HK-2 (cell line): ENCODE measurements around the gene PSAPL1.
"Not testable (repeated sequence)": the region's sequence is repeated elsewhere in the genome, so short reads cannot be mapped to it uniquely, and the experiment has no call there.

Experiments
- DNase-seq: peaks from one replicate; pipeline ENCODE4 v3.0.0-alpha.2; 2018; ENCODE audit not compliant: unreplicated experiment

PSAPL1 gene

DNA sequence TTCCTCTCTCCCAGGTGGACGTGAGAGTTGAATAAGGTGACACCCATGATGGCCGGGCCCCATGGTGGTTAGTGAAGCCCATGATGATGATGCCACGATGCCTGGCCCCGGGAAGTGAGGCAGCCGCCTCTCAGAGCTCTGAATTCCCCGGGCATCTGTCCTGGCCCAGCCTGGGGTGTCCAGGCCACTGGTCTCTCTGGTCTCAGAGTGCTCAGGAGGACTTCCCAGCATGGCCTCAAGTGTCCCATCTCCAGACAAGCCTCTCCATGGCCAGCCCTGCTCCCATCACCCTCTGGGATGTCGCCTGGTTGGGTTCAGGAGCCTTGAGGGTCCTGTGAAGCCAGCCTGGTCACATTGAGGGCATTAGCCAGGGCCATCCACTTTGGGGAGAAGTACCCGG is 24.7 kb upstream of the PSAPL1 start:
- DNase-seq, result no peak

DNA sequence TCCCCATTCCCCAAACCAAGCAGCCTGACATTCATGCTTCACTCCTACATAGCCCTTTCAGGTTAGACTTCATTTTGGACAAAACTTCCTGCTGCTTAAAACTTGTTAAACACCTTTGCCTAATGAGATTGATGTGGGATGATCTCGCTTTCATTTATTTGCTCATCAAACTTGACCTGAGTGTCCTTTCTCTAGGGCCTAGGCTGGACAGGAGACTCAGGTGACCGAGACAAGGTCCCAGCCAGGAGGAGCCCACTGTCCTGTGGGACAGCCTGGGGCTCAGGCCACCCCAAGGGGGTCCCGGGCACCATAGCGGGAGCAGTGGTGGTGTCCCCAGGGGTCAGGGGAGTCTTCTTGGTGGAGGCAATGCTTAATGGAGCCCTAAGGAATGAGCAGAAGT is 23.7 kb upstream of the PSAPL1 start:
- no peak for DNase-seq

DNA sequence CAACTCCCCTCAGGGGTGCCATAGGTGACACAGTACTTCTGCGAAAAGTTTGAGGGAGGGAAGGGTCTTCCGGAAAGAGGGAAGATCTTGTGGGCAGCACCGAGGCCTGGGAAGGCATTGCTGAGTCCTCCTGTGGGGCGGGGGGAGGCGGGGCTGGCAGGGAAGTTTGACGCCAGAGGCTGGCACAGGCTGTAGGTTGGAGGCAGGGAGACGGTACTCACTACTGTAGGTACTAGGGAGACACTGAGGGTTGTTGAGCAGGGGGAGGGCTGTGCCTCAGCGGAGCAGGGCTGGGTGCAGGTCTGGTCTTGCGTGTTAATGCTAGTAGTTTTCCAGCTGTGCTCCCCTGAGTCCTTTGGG is 23.3 kb upstream of the PSAPL1 start:
- no peak for DNase-seq

DNA sequence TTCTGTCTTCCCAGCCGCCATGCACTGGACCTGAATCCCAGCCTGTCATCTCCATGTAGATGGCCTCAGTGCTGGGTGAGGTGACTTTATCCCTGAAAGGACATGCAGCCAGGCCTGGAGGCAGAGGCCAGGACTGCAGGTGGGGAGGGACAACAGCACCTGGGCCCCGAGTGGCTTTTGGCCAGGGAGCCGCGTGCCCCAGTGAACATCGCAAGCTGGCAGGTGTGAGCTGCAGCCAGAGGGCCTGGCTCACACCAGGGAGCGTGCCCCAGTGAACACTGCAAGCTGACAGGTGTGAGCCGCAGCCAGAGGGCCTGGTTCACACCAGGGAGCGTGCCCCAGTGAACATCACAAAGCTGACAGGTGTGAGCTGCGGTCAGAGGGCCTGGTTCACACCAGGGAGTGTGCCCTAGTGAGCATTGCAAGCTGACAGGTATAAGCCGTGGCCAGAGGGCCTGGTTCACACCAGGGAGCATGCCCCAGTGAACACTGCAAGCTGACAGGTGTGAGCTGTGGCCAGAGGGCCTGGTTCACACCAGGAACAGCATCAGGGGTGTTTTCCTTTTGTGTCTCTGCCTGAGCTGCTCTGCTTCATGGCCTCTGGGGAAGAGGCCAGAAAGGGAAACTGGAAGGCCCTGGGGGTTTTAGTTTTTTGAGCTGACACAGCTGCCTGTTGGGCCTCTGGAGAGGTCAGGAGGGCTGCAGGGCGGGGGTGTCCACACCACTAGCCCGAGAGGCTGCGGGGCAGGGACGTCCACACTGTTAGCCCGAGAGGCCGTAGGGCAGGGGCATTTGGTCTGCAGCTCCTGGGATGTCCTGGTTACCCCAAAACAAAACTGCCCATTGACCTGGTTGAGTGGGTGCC is 22.7 kb upstream of the PSAPL1 start:
- no peak for DNase-seq

DNA sequence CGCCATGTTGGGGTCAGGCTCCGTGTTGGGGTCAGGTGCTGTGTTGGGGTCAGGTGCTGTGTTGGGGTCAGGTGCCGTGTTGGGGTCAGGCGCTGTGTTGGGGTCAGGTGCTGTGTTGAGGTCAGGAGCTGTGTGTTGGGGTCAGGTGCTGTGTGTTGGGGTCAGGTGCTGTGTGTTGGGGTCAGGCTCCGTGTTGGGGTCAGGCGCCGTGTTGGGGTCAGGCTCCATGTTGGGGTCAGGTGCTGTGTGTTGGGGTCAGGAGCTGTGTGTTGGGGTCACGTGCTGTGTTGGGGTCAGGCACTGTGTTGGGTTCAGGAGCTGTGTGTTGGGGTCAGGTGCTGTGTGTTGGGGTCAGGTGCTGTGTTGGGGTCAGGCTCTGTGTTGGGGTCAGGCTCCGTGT is 18.1 kb upstream of the PSAPL1 start:
- DNase-seq, result not testable (repeated sequence)

DNA sequence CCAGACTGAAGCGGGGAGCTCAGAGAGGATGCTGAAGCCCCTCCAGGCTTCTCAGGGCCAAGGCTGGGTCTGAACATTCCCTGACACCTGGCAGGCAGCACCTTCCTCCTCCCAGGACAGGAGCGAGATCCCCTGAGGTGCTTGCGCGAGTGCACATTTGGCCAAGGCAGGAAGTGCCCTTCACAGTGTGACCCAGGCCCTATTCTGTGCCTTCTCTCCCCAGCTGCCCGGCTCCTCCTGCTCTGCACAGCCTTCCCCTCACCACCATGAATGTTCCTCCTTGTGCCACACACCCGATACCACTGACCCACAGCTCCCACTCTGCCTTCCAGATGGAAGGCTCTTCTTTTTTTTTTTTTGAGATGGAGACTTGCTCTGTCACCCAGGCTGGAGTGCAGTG is 17.1 kb upstream of the PSAPL1 start:
- no peak for DNase-seq

DNA sequence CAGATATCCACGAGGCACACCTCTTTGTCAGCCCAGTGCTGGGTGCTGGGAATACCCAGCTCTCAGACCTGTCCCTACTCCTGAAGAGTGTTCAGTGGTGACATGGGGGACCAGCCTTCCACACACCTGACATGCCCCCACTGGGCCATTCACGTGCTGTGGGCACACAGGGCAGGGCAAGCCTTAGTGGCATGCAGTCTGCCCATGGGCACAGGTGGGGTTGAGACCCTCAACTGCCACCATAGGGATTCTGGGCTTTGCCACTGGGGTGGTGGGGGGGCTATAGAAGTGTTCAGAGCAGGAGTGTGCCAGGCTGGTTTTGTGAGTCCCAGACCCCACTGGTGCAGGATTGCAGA is 16.7 kb upstream of the PSAPL1 start:
- no peak for DNase-seq

DNA sequence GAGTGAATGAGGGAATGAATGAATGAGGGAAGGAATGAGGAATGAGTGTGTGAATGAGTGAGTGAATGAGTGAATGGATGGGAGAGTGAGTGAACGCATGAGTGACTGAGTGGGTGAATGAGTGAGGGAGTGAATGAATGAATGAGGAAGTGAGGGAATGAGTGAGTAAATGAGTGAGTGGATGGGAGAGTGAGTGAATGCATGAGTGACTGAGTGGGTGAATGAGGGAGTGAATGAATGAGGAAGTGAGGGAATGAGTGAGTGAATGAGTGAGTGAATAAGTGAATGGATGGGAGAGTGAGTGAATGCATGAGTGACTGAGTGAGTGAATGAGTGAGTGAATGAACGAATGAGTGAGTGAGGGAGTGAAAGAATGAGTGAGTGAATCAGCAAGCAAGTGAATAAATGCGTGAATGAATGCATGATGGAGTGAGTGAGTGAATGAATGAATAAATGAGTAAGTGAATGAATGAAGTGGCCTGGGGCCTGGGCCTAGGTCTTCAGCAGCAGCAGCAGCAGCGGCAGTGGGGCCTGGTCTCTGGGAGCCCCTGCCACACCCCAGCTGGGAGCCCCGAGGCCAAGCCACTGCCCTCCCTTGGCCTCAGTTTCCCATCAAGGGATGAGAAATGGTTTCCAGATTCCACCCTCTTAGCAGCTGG is 16.2 kb upstream of the PSAPL1 start:
- no peak for DNase-seq

DNA sequence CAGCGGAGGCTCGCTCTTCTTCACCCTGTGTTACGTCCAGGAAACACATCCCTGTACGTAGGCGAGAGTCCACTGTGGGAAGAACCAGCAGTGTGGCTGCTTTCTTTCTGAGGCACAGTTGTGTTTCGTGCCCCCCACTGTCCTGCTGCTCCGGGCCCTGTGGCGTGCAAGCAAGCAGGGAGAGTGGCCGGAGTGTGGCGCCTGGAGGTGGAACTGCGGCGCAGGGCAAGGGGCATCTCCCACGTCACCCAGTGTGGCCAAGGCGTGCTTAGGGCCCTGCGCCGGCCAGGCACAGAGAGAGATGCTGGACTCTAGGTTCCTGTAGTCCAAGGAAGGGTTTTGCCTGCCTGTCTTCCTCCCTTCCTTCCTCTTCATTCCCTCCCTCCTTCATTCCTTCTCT is 13.3 kb upstream of the PSAPL1 start:
- DNase-seq, result no peak

DNA sequence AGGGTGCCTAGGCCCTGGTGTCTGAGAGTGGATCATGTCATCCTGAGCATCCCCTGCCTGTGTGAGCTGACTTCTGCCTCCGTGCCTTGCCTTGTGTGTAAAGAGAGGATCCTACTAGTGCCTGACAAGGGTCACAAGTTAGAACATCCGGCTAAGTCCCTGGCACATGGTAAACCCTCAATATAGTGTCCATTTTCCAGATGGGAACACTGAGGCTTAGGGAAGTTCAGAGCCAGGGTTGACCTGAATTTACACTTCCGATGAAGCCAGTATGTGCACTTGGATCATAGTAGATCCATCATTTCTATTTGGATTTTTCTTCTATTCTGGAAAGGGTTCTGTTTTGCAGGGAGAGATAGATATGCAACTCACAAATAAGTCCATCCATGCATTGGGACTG is 12.5 kb upstream of the PSAPL1 start:
- DNase-seq, result no peak

DNA sequence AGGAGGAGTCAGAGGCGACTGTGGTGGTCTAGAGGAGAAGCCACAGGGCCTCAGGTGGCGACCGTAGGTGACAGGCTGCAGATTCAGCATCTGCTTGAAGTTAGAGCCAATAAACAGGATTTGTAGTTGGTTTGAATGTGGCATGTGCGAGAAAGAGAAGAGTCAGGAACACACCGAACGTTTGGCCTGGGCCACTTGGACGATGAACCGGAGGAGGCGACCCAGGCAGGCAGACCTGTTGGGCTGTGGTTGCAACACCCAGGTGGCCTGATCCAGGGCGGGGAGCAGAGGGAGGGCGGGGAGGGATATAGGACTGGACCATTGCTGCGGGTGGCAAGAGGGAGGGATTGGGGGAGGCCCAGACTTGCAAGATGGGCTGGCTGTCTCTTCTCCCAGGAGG is 10.0 kb upstream of the PSAPL1 start:
- DNase-seq, result no peak

DNA sequence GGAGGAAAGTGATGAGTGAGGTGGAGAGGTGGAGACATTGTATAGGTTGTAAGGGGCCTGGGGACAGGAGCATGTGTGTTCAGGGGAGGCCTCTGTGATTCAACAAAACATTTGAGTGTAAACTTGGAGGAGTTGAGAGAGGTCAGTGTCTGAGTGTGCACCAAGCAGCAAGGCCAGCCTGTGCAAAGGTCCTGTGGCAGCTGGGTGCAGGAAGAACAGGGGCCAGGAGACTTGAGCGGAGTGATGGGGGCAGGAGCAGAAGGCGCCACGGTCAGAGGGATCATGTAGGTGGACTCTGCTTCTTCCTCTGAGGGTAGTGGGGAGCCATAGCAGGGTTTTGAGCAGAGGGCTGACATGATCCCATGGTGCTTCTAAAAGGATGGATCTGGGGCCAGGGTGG is 9.6 kb upstream of the PSAPL1 start:
- no peak for DNase-seq

DNA sequence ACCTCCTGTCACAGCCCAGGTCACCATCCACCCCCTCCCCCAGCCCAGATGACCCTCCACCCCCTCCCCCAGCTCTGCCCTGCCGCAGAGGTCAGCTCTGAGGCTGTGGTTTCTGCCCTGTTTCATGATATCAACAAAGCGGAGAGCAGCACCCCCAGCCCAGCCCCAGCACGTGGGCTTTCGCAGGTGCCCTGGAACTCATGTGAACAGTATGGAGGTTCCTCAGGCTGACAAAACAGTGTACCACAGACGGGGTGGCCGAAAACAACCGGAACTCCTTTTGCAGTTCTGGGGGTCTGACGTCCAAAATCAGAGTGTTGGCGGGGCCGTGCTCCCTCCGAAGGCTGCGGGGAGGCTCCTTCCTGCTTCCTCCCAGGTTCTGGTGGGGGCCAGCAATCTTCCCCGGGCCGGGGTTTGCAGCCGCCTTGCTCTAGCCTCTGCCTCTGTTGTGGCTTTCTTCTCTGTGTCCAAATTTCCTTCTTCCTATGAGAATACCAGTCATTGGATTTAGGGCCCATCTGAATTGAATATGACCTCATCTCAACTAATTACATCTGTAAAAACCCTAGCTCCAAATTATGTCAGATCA is 7.9 kb upstream of the PSAPL1 start:
- no peak for DNase-seq

DNA sequence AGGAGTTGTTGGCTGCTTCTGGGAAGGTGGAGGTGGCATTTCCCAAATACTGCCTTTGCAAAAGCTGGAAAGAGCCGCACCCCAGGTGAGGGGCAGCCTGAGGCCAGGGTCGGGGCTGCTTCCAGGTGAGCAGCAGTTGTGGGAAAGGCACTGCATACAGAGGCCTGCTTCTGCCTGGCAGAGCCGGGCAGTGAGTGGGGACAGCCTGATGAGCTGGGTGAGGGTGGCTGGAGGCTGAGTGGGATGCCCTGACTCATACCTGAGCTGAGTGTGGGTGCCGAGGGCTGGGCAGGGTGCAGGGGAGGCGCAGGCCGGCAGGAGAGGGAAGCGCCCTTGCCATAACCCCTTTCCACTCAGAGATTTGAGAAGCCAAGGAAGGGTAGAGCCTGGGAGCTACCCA is 6.5 kb upstream of the PSAPL1 start:
- DNase-seq, result no peak

DNA sequence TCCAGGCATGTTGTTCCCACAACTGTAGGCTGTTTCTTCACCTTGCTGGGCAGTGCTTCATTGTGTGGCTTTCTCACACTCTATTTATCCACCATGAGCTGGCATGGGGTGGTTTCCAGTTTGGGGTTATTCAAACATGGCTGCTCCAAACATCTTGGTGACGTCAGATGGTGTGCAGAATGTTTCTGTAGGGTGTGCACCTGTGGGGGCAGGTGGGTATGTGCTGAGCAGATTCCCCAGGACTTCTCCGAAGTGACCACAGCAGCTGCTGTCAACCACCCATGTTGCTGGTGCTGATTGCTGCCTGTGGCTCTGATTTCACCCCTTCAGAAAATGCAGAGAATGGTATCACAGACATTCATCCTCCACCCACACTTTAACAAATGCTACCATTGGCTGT is 5.0 kb upstream of the PSAPL1 start:
- no peak for DNase-seq

DNA sequence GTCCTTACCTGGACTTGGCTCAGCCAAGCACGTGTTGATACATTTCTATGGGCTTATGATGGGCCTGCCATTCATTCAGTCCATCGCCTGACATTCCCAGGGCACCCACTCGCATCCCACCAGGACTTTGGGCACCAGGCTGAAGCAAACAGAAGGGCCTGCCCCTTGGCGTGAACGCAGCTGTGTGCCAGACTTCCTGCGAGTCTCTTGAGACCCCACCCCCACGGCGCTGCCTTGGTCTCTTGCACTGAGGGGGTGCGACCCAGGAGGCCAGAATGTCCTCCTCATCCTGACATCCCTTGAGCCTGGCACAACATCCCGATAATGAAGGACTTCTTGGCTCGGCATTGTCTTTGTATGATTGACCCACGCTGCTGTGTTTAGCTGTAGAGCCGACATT is 1.5 kb upstream of the PSAPL1 start:
- no peak for DNase-seq

DNA sequence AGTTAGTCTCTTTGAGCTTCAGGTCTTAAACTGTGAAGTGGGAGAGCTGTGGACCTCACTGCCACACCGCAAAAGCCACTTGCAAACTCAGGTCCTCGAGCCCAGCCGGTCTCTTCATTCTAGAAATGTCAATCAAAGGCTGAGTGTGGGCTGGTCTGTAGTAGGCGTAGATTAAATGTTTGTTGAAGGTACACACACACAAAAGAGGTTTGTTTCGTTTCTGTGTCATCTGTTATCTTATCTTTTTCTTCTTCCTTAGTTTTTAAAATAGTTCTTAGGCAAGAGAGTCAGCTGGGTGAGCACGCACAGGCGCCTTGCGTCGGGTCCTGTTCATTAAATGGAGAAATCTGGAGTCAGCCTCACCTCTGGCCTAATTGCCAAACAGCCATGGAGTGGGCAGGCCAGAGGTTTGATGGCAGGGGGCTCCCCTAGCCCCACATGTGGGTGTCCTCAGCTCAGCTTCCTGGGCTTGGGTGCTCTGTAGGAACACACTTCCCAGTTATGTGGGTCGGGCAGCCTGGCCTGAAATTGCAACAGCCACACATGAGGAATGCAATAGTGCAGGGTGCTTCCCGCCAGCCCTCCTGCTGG is 836 bp upstream of the PSAPL1 start:
- DNase-seq, result no peak

DNA sequence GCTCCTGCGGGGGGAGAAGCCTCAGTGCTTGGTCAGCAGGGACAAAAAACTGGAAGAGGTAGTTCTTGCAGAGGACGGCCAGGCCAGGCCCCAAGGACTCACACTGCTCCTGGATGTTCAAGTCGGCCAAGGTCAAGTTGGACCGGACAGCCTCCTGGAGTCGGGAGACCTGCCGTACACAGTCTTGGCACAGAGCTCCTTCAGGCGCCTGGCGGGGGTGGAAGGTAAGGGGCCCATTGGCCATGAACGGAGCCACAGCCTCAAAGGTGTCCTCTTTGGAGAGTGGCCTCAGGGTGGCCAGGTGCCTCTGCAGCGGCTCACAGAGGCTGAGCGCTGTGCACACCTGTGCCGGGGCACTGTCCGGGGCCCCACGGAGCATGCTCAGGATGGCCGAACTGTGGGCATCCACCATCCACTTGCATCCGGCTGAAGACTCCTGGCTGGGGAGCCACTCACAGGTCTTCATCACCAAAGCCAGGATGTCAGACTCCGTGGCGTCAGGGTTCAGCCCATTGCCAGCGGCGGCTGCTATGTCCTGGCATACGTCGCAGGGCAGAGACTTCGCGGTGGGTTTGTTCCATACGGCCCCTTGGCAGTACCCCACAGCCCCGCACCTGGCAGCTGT is 477 bp downstream of the PSAPL1 start:
- DNase-seq, result no peak

DNA sequence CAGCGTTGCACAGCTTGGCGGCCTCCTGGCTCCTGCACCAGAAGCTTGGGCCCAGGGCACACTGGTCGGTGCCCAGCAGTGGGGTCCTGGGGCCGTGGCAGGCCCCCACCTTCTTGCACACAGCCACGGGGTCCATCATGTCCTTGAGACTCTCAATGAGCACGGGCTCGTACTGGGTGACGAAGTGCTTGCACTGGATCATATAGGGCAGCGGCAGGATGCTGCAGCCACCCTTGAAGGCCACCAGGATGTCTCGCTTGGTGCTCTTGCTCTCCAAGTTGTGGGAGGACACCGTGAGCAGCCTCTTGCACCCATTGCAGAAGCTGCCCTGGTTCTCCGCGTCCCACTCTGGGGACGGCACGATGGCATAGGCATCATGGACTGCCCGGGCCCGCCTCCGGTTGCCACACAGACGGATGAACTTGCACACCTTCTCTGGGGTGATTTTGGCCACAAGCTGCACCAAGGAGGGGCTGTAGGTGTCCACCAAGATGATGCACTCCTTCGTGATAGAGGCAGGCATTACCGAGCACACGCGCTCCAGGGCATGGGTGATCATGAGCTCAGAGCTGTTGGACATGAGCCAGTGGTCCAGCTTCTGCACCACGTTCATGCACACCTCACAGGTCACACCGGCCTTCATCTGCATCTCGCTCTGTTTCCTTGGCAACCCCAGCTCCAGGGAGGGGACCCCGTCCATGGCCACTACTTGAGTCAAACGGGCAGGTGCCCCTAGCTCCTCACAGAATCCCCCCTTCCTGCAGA is 1.2 kb downstream of the PSAPL1 start:
- DNase-seq, result no peak

DNA sequence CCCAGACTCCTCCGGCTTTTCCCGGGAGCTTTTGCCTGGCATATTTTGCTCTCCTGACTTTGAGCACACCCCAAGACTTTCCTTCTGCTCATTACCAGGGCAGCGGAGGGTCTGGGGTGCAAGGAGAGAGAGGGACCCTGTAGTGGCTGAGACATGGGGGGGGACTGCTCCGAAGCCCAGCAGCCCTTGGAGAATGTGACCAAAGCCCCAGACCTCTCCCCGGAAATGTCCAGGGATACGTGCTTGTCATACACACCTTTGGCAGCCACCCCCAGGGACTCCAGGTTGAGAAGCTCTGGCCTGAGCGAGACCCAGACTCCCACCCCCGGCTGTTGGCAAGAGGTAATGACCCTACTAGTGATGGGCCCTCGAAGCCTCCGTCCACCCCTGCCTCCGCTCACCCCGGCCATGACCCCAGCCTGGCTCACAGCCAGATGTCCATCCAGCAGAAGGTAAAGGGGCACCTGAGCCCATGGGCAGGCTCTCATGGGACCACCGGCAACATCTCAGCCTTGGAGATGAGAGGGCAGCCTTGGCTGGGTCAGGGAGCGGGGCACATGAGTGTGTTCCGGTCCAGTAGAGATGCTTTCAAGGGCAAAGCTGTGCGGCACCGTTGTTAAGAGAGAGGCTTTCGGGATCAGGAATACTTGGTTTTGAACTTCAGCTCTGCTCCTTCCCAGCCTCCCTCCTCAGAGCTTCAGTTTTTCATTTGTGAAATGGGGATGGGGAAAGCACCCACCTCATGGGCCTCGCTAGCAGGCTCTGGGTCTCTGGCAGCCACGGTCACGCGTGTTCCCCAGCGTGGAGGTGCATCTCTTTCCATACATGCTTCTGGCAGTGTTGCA is 2.0 kb downstream of the PSAPL1 start:
- DNase-seq, result no peak
